HL-60/S4 (cell line): ENCODE results near the gene IFIT5.
"Not testable (repeated sequence)": the region's sequence is repeated elsewhere in the genome, so short reads cannot be mapped to it uniquely, and the experiment has no call there.

ENCODE experiments used
- in situ Hi-C: fragments of 300-500 bp; cut with MboI; formaldehyde crosslinking; loops from 2 replicates; pipeline ENCODE4 v1.14.3; 2022; ENCODE audit warnings: low sequenced_read_pairs

IFIT5 gene

DNA sequence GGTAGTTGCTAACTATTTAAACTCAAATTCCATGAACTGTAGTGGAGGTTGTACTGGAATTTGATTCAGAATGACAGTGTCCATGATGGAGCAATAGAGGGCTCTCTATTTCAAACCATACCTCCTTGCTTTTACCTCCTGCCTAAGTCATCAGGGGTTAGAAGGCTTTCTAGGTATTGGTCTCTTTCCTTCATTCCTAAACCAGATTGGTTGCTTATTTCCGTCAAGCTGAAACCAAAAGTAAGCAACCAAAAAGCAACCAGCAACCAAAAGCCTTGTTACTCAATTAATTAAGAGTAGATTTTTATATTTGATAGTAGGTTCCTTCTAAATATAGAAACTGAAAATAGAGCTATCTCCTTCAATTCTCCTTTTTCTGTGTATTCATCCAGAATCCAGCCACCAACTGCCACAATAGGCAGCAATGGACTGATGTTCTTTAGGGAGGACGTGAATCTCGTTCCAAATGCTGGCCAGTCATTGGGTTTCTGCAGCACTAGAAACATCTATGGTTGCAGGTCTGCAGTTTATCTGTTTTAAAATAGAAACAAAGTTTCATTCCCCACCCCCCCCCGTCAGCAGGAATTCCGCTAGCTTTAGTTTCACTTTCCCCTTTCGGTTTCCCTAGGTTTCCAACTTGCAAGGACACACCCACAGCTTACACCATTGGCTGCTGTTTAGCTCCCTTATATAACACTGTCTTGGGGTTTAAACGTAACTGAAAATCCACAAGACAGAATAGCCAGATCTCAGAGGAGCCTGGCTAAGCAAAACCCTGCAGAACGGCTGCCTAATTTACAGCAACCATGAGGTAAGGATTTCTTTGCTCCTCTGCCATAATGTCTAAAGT is 22.2 kb upstream of the IFIT5 start, which contains the start of gene IFIT1:
Gene IFIT1, plus strand, starts transcription at position 717 of the 850 bp plus-strand sequence. Its CDS starts 90 bp downstream, at position 807.
- in situ Hi-C loops: no loop called here

DNA sequence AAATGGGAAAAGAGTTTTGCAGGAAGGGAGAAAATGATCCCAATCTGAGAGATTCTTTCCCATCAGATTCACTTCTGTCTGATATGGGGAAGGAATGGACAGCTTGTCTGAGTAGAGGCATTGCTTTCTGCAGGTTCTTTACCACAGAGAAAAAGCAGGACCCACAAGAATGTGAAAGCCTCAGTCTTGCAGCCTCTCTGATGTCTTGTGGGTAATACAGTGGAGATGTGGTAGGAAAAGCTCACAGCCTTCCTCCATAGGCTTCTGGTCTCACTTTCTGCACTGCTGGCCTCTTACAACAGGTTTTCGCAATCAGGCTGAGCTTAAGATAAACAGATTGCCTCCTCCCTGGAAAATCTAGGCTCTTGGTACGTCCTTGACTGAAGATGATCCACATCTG is 21.4 kb upstream of the IFIT5 start:
- in situ Hi-C loops: no loop called here

DNA sequence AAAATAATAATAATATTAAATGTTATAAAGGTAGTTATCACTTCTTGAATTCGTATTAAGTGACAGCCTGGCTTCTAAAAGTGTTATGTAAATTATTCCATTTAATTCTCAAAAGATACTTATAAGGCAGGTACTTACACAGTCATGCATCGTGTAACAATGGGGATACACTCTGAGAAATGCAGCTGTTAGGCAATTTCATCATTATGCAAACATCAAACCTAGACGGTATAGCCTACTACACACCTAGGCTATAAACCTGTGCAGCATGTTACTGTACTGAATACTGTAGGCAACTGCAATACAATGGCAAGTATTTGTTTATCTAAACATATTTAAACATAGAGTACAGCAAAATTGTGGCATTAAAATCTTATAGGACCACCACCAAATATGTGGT is 20.5 kb upstream of the IFIT5 start:
- in situ Hi-C loops: no loop called here

DNA sequence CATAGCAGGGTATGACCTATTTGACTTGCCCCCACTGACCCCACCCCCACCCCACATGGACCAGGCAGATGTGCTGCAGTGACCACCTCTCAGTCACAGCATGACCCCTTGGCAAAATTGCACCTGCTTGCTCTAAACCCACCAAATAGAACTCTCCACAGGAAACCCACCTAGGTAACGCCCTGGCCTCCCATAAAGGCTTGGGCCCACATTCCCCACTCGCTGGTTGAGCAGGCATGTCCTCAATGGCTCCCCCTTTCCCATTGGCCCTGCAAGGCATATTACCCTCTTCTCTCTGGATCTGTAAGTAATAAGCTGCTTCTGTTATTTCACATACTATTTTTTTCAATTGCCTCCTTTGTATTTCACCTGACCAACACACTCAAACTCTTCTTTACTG is 19.2 kb upstream of the IFIT5 start:
- in situ Hi-C loops: no loop called here

DNA sequence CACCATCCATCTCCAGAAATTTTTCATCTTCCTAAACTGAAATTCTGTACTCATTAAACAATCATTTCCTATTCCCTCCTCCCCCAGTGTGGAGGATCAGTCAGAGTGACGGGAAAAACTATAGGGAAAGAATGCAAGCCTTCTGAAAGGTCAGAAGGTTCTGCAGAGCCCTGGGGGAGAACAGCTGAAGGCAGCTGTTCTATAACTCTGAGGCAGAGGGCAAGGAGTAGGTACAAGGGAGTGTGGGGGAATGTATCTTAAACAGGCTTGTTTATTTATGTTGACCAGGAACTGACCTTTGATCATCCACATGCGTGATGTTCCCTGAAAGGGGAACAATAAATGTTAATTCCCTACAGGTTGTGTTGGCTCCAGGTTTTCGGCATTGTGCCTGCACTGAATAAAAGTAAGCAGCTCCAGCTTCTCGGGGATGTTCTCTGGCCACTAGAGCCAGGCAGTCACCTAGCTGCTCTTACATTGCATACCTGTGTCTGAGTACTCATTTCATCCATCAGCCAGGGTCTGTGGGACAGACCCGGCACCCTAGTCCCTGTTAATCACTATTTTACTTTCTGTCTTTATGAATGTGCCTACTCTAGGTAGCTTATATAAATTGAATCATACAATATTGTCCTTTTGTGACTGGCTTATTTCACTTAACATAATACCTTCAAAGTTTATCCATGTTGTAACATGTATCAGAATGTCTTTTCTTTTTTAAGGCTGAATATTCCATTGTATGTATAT is 16.2 kb upstream of the IFIT5 start:
- in situ Hi-C loops: no loop called here

DNA sequence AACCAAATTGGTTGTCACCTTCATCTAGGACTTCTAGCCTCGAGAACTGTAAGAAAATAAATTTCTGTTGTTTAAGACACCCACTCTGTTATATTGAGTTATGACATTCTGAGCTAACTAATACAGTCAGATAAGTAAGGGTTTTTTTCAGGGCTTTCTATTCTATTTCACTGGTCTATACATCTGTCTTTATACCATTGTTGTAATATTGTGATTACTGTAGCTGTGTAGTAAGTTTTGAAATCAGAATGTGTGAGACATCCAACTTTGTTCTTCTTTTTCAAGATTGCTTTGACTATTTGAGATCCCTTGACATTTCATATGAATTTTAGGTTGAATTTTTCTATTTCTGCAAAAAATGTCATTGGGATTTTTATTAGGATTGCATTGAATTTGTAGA is 14.4 kb upstream of the IFIT5 start:
- in situ Hi-C loops: no loop called here

DNA sequence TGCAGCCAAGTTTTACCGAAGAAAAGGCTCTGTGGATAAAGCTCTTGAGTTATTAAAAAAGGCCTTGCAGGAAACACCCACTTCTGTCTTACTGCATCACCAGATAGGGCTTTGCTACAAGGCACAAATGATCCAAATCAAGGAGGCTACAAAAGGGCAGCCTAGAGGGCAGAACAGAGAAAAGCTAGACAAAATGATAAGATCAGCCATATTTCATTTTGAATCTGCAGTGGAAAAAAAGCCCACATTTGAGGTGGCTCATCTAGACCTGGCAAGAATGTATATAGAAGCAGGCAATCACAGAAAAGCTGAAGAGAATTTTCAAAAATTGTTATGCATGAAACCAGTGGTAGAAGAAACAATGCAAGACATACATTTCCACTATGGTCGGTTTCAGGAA is 11.3 kb upstream of the IFIT5 start:
- in situ Hi-C loops: no loop called here

DNA sequence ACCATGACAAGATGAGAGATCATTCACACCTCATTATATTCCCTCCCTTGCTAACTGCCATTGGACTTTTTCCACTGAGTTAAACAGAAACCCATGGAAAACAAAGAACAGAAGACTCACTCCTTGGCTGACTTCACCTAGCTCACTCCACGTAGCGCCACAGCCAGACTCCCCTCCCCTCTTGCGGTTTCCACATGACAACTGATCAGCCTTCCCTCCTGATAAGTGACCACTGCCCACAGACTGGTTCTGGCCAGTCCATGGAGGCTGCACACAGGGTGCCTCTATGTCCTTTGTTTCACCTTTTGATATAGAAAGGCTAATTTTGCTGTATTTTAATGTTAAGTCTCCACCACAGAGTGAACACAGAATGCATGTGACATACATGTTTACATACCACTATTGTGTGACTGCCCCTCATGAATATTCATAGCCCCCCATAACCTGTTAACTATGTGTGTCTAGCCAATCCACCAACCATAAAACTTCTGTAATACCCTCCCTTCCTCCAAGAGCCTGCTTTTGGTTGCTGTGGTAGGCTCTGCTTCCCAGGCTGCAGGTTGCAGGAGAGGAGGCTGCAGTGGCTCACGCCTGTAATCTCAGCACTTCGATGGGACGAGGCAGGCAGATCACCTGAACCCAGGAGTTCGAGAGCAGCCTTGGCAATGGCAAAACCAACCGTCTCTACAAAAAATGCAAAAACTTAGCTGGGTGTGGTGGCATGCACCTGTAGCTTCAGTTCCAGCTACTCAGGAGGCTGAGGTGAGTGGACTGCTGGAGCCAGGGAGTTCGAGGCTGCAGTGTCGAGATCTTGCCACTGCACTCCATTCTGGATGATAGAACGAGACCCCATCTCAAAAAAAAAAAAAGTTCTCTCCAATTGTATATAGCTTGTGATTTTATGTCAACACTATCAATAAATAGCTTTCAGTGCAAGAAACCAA is 10.0 kb upstream of the IFIT5 start:
- in situ Hi-C loops: no loop called here

DNA sequence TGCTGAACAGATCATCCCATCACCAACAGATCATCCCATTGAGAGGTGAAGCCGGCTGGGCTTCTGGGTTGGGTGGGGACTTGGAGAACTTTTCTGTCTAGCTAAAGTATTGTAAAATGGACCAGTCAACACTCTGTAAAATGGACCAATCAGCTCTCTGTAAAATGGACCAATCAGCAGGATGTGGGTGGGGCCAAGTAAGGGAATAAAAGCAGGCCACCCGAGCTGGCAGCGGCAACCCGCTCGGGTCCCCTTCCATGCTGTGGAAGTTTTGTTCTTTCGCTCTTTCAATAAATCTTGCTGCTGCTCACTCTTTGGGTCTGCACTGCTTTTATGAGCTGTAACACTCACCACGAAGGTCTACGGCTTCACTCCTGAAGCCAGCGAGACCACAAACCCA is 8.2 kb upstream of the IFIT5 start:
- in situ Hi-C loops: not testable (repeated sequence)

DNA sequence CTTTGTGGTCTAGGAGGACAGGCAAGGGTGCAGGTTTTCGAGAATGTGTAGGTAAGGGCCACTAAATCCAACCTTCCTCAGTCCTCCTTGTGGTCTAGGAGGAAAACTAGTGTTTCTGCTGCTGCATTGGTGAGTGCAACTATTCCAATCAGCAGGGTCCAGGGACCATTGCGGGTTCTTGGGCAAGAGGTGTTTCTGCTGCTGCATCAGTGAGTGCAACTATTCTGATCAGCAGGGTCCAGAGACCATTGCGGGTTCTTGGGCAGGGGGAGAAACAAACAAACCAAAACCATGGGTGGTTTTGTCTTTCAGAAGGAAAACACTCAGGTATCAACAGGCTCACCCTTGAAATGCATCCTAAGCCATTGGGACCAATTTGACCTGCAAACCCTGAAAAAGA is 6.6 kb upstream of the IFIT5 start:
- in situ Hi-C loops: not testable (repeated sequence)

DNA sequence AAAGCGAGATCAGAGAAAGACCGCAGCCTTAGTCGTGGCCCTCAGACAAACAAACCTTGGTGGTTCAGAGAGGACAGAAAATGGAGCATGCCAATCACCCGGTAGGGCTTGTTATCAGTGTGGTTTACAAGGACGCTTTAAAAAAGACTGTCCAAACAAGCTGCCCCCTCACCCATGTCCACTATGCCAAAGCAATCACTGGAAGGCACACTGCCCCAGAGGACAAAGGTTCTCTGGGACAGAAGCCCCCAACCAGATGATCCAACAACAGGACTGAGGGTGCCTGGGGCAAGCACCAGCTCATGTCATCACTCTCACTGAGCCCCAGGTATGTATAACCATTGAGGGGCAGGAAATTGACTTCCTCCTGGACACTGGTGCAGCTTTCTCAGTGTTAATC is 5.1 kb upstream of the IFIT5 start:
- in situ Hi-C loops: not testable (repeated sequence)

DNA sequence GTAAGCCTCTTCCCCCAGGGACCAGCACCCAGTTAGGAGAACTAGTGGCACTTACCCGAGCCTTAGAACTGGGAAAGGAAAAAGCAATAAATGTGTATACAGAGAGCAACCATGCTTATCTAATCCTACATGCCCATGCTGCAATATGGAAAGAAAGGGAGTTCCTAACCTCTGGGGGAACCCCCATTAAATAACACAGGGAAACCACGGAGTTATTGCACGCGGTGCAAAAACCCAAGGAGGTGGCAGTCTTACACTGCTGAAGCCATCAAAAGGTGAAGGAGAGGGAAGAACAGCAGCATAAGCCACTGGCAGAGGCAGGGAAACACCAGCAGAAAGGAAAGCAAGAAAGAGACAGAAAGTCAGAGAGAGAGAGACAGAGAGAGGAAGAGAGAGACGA is 3.8 kb upstream of the IFIT5 start:
- in situ Hi-C loops: not testable (repeated sequence)

DNA sequence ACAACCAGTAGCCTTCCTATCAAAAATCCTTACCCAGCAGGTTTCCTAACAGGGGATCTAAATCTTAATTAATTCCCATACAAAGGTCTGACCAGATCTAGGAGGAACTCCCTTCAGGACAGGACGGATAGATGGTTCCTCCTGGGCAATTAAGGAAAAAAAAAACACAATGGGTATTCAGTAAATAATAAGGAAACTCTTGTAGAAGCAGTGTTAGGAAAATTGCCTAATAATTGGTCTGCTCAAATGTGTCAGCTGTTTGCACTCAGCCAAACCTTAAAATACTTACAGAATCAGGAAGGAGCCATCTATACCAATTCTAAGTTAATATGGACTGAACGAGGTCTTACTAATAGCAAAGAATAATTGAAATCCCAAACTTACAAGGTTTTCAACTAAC is 3.2 kb upstream of the IFIT5 start:
- in situ Hi-C loops: not testable (repeated sequence)

DNA sequence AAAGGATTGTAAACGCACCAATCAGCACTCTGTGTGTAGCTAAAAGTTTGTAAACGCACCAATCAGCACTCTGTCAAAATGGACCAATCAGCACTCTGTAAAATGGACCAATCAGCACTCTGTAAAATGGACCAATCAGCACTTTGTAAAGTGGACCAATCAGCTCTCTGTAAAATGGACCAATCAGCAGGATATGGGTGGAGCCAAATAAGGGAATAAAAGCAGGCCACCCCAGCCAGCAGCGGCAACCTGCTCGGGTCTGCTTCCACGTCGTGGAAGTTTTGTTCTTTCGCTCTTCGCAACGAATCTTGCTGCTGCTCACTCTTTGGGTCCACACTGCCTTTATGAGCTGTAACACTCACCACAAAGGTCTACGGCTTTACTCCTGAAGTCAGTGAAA is 2.1 kb upstream of the IFIT5 start:
- in situ Hi-C loops: not testable (repeated sequence)

DNA sequence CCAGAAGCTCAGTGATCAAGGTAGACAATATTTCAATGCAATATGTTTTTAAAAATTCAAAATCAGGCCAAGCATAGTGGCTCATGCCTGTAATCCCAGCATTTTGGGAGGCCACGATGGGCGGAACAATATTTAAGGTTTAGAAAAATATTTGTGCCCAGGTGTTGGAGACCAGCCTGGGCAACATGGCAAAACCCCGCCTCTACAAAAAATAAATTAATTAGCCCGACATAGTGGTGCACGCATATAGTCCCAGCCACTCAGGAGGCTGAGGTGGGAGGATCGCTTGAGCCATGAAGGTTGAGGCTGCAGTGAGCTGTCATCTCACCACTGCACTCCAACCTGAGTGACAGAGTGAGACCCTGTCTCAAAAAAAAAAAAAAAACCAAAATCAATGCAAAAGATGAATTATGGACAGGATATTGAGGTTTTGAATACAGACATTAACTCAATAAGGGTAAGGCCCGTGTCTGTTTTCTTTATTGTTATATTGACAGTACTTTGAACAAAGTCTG is 913 bp upstream of the IFIT5 start:
- in situ Hi-C loops: no loop called here

DNA sequence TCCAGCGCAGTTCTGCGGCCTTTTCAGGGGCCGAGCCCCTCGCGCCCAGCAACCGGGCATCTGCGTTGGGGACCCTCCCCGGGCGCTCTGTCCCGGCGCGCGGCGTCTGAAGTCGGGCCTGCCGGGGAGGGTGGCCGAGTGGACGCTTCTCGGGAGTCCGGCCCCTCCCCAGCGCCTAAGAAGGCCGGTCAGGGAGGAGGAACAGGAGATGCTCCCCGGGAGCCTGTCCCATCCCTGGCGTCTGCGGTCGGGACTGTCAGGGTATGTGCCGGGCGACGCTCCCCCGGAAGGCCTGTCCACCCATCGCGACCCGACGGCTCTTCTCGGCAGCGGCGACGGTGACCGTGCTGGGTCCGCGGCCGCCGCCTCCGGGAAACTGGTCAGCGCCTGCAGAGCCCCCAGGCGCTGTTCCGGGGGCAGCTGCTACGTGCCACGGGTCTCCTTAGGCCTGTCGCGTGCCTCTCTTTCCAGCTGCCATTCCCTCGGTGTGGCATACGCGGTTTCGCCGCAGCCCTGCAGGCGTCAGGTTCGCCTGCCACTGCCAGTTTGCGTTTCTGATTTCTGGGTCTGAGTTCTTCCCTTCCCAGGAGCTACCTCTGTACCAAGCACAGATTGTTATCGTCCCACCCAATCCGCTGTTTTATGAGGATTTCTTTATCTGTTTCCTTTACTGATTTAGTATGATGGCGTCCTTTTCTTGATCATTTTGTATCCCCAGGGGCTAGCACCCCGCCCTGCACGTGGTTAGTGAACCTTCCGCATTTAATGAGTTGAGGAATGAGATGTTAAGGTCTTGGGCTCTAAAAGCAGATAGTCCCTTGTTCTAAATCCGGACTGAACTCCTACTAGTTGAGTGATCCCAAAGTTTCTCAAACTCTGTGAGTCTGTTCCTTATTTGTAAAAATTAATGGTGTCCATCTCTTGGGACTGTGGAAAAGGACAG is 782 bp downstream of the IFIT5 start:
- in situ Hi-C loops: no loop called here

DNA sequence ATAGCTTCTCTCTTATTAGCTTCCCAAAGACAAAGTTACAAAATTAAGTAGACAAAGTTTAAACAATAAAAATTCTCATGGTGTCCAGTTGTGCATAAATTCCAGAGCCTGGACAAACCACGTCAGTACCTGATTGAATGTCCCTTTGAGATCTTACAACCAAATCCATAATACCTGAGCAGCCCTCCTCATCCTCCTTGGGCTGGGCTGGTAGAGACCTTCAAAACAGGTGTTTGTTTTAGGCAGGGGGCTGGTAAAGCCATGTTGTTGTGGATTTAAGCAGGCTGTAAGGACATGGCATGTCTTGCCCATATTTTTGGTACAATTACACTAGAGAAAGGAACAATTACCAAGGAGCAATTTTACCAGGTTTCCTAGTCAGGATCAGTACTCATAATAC is 2.1 kb downstream of the IFIT5 start:
- in situ Hi-C loops: no loop called here

DNA sequence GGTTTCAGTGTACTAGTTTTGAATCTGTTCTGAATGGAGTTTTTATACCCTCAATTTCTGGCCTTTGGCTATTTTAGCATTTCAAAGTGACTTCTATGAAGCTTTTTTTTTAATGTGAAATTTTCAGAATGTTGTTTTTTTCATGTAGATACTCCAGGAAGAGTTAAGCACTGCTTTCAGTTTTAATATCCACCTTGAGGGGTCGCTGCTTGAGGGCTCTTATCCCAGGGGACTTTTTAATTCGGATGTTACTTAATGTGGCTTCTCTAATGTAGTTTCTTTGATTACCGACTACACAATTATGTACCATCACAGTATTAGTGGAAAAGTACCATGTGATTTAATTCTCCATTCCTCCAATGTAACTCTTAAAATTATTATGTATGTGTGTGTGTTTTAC is 5.2 kb downstream of the IFIT5 start:
- in situ Hi-C loops: no loop called here

DNA sequence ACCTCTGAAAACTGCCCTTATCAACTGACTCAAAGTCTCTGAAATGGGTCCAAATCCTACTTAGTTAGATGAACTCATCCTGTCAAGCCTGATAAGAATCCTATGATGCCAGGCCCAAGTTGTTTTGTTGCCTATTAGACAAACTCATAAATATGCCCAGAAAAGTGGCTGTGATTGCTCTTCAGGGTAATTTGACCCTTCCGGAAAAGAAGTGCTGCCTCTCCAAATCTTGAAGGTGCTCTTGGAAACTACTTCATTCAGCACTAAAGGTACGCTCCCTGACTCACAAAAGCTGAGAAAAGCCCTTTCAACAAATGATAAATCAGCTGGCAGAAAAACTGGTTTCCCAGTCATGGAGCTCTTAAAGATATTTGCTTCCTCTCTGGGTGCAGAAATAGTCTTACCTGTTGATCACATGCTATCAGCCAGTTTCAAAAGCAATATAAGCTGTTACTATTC is 6.7 kb downstream of the IFIT5 start:
- in situ Hi-C loops: loop anchor here (10.0 kb wide), 1 partner anchor 134 kb away; no protein-coding TSS in a partner anchor

DNA sequence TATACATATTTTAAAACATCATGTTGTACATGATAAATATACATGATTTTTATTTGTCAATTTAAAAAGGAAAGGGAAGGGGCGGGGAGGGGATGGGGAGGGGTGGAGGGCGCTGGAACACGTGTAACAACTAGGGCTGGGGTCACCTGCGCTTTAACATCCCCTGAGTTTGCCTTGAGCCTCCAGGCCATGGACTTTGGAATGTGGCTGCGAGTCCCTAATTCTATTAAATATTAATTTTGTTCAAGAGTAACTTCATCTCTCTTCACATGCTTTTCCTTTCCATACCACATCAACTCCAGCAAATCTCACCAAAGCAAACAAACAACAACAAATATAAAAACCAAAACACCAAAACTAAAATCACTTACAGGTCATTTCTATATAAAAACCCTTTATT is 10.6 kb downstream of the IFIT5 start:
- in situ Hi-C loops: loop anchor here (10.0 kb wide), 1 partner anchor 130 kb away; no protein-coding TSS in a partner anchor
